Fibroblast of skin of right quadriceps (primary cell): ENCODE measurements around the gene YIPF6.
"Not testable (repeated sequence)": the region's sequence is repeated elsewhere in the genome, so short reads cannot be mapped to it uniquely, and the experiment has no call there.

Source experiments
- DNase-seq: peaks from one replicate; pipeline ENCODE4 v3.0.0-alpha.2; 2013

Gene YIPF6, protein sequence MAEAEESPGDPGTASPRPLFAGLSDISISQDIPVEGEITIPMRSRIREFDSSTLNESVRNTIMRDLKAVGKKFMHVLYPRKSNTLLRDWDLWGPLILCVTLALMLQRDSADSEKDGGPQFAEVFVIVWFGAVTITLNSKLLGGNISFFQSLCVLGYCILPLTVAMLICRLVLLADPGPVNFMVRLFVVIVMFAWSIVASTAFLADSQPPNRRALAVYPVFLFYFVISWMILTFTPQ

GRCh38 chrX:68498508-68499379 lies at the start of gene YIPF6:
Gene YIPF6 (plus strand): TSS chrX:68499051. CDS start chrX:68499067, 16 bp downstream.
- peak; percentile 69 for DNase-seq

- no peak for DNase-seq
Measured at GRCh38 chrX:68451720-68452119, 47.1 kb upstream of the YIPF6 start.

DNA sequence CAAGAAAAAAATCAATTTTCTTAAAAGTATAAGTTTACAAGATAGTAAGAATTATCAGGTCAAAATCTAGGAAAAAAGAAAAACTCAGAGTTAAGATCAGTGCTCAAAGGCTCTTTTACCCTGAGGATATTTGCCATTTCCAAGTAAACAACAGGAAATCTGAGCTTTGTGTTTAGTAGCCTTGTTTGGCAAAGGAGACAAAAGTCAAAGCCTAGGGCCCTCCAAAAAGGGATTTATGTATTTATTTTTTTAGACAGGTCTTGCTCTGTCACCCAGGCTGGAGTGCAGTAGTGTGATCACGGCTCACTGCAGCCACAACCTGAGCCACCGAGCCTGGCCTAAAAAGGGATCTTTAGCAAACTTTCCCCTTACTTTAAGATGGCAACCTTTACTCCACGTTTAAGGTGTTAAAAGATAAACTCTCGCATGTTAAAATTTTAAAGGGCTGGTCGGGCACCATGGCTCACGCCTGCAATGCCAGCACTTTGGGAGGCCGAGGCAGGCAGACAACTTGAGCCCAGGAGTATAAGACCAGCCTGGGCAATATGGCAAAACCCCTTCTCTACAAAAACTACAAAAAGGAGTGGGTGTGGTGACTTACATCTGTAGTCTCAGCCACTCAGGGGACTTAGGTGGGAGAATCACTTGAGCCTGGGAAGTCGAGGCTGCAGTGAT lies 44.2 kb upstream of the YIPF6 start:
- no peak for DNase-seq

DNA sequence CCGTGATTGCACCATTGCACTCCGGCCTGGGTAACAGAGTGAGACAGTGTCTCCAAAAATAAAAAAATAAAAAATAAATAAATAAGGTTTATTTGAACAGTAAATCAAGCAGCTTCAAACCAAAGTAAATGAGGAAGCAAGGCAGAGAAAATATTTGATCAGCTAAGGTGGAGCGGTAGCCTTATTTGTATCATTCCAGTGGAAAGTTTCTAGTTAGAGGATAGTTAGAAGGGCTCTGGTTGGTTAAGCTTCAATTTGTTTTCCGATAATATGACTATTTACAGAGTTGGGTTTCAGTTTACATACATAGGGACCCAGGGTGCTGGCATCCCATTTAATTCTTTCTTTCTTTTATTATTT lies 43.7 kb upstream of the YIPF6 start:
- no peak for DNase-seq

- DNase-seq = no peak
Measured at GRCh38 chrX:68461093-68461492, 37.8 kb upstream of the YIPF6 start.

- no peak for DNase-seq
Measured at GRCh38 chrX:68461576-68461975, 37.3 kb upstream of the YIPF6 start.

- DNase-seq = peak; percentile 33
Measured at GRCh38 chrX:68462197-68462596, 36.7 kb upstream of the YIPF6 start.

GRCh38 chrX:68462653-68463052 lies 36.2 kb upstream of the YIPF6 start:
- peak; percentile 57 for DNase-seq

GRCh38 chrX:68463880-68464279 lies 35.0 kb upstream of the YIPF6 start:
- no peak for DNase-seq

GRCh38 chrX:68464796-68465195 lies 34.1 kb upstream of the YIPF6 start:
- no peak for DNase-seq

GRCh38 chrX:68480969-68481368 lies 17.9 kb upstream of the YIPF6 start:
- no peak for DNase-seq

GRCh38 chrX:68486198-68486597 lies 12.7 kb upstream of the YIPF6 start:
- not testable (repeated sequence) for DNase-seq

DNA sequence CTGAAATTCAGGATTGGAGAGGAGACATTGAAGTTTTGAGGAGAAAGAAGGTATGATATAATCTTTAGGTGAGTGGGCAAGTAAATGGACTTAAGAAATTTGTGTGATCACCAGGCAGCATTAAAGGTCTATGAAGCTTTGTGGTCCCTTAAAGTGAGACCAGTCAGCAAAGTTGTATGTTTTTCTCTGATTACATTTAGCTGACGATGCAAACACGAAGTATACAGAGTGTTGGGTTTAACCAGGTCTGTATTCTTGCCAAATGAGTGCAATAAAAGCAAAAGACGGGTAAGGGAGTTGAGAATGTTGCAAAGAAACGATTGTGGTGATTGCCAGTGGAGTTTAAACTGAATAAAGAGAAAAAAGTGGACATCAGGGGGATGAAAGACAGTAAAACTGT lies 11.6 kb upstream of the YIPF6 start:
- no peak for DNase-seq

GRCh38 chrX:68487924-68488323 lies 10.9 kb upstream of the YIPF6 start:
- no peak for DNase-seq

DNA sequence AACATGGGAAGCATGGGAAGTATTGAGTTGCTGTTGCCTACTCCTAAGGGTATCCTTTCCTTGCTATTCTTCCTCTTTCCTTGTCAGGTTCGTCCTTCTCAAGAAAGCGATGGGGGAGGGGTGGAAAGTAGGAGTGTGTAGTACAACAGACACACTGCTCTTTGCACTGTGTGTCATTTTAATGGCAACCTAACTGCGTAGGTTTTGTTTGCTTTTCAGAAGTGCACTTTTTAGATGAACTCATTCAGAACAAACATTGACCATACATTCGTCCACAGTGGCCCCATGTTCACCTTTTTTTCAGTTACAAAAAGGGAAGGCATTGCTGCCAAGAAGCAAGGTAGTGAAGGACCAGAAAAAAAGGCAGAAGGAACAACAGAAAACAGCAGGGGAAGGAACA lies 10.2 kb upstream of the YIPF6 start:
- DNase-seq = no peak

DNA sequence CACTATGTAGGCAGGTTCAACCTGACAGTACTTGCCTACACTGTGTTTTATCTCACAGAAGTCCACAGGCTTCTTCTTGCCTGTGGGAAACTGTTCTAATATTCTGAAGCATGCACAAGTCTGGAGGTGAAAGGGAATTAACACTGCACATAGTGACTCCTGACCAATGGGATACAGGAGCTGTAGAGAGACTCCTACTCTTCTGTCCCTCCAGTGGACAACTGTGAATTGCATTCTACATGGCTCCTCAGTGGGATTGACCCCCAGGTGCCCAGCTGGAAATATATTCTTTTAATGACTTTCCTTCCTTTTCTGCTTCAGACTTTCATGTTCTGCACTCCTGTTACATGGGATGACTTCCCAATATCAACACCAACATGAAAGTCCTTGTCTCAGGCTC lies 8.2 kb upstream of the YIPF6 start:
- peak; percentile 9 for DNase-seq

GRCh38 chrX:68492583-68492982 lies 6.3 kb upstream of the YIPF6 start:
- no peak for DNase-seq

DNA sequence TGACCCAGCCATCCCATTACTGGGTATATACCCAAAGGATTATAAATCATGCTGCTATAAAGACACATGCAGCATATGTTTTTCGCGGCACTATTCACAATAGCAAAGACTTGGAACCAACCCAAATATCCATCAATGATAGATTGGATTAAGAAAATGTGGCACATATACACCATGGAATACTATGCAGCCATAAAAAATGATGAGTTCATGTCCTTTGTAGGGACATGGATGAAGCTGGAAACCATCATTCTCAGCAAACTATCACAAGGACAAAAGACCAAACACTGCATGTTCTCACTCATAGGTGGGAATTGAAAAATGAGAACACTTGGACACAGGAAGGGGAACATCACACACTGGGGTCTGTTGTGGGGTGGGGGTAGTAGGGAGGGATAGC lies 5.1 kb upstream of the YIPF6 start:
- not testable (repeated sequence) for DNase-seq

GRCh38 chrX:68498044-68498507 lies 775 bp upstream of the YIPF6 start:
- peak; percentile 52 for DNase-seq

DNA sequence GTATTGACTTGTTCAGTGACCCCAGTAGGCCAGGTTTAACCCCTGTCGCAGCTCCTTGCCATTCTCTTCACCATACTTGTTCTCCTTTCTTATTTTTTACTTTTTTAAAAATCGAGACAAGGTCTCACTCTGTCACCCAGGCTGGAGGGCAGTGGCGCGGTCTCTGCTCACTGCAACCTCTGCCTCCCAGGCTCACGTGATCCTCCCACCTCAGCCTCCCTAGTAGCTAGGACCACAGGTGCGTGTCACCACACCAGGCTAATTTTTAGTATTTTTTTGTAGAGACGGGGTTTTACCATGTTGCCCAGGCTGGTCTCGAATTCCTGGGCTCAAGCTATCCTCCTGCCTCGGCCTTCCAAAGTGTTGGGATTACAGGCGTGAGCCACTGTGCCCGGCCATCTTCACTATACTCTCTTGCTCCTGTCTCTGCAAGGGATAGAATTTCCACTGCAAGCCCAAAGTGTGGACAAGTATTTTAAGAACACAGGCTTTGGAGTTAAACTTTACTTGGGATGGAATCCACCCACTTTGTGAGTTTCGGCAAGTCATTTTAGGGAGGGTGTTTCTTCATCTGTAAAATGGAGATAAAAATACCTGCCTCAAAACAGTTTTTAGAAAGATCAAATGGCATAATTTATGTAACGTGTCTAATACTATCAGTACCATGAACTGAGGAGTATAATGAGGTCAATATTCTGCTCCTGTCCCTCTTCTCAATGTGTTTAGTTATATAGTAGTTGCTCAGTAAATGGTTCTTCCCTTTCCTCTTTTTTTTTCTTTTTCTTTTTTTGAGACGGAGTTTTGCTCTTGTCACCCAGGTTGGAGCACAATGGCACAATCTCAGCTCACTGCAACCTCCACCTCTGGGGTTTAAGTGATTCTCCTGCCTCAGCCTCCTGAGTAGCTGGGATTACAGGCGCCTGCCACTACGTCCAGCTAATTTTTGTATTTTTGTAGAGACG lies 973 bp downstream of the YIPF6 start:
- DNase-seq = no peak

DNA sequence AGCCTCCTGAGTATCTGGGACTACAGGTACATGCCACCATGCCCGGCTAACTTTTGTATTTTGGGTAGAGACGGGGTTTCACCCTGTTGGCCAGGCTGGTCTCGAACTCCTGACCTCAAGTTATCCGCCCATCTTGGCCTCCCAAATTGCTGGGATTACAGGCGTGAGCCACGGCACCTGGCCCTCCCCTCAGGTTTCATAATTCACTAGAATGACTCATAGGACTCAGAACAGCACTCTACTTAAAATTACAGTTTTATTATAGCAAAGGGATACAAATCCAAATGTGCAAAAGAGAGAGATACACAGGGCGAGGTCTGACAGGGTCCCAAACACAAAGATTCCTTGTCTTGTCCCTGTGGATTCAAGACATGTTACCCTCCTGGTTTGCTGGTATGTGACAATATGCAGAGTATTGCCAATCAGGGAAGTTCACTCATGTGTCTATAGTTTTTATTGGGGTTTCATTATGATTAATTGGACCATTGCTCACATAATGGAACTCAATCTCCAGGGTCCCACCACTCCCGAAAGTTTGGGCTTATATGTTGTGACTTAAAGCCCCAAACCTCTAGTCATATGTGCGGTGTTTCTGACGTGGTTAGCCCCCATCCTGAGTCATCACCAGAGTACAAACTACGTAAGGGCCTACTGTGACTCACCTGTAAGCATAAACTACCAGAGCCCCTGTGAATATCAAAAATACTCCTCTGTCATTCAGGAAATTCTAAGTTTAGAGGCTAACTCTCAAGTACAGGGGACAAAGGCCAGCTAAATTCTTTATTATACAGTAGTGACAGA lies 5.2 kb downstream of the YIPF6 start:
- peak; percentile 34 for DNase-seq

GRCh38 chrX:68506649-68507048 lies 7.8 kb downstream of the YIPF6 start:
- DNase-seq = no peak
